IPS DF 19.7 (cell line): ENCODE data around the gene PKD1L1.
"Not testable (repeated sequence)": the region's sequence is repeated elsewhere in the genome, so short reads cannot be mapped to it uniquely, and the experiment has no call there.

Experiments used
- DNase-seq: peaks from one replicate; pipeline ENCODE4 v3.0.0-alpha.2; 2013; ENCODE audit warnings: low read depth, low spot score

Gene PKD1L1

GRCh38 chr7:47794016-47794415 is 154.2 kb downstream of the PKD1L1 start:
- DNase-seq = no peak

- DNase-seq = not testable (repeated sequence)
Measured at GRCh38 chr7:47793186-47793585, 155.1 kb downstream of the PKD1L1 start.

- DNase-seq = no peak
Measured at GRCh38 chr7:47792521-47793121, 155.6 kb downstream of the PKD1L1 start.

- no peak for DNase-seq
Measured at GRCh38 chr7:47791682-47792081, 156.6 kb downstream of the PKD1L1 start.

GRCh38 chr7:47788083-47788482 is 160.2 kb downstream of the PKD1L1 start:
- no peak for DNase-seq

- no peak for DNase-seq
Measured at GRCh38 chr7:47787249-47788069, 160.8 kb downstream of the PKD1L1 start.

- DNase-seq = peak; percentile 47
Measured at GRCh38 chr7:47786557-47787248, 161.6 kb downstream of the PKD1L1 start.

- no peak for DNase-seq
Measured at GRCh38 chr7:47785923-47786556, 162.2 kb downstream of the PKD1L1 start.

GRCh38 chr7:47783456-47784223 is 164.6 kb downstream of the PKD1L1 start:
- DNase-seq = no peak

GRCh38 chr7:47782792-47783191 is 165.5 kb downstream of the PKD1L1 start:
- no peak for DNase-seq

- DNase-seq = no peak
Measured at GRCh38 chr7:47782022-47782421, 166.2 kb downstream of the PKD1L1 start.

- no peak for DNase-seq
Measured at GRCh38 chr7:47780555-47780954, 167.7 kb downstream of the PKD1L1 start.

- no peak for DNase-seq
Measured at GRCh38 chr7:47779341-47779771, 168.9 kb downstream of the PKD1L1 start.

GRCh38 chr7:47778153-47778661 is 170.1 kb downstream of the PKD1L1 start:
- DNase-seq = no peak

GRCh38 chr7:47777531-47778152 is 170.6 kb downstream of the PKD1L1 start:
- no peak for DNase-seq

- no peak for DNase-seq
Measured at GRCh38 chr7:47776335-47776734, 171.9 kb downstream of the PKD1L1 start.

- no peak for DNase-seq
Measured at GRCh38 chr7:47775238-47775637, 173.0 kb downstream of the PKD1L1 start.

GRCh38 chr7:47772492-47772891 is 175.8 kb downstream of the PKD1L1 start:
- no peak for DNase-seq

GRCh38 chr7:47771990-47772360 is 176.3 kb downstream of the PKD1L1 start:
- DNase-seq = no peak

- DNase-seq = no peak
Measured at GRCh38 chr7:47771336-47771989, 176.8 kb downstream of the PKD1L1 start.
